Gastroesophageal sphincter (tissue), 4 donors: ENCODE data around the gene MOV10L1. TPM values are rescaled to one million over a fixed set of nuclear protein-coding genes. Genes with fewer than 3 reads are reported as not detected.

ENCODE experiments used
- ATAC-seq: fragments of 150-250 bp; one replicate; pipeline ENCODE4 v1.9.1; 2016; ENCODE audit warnings: mild to moderate bottlenecking, moderate library complexity
- H3K27ac ChIP-seq, 4 donors: fragments of 200-600 bp; sonication (generic) in 3 of 4; 1 replicate in 3 of 4; 2 replicates in 1 of 4; pipeline ENCODE4 v1.5.1; 2016 to 2019
- H3K27me3 ChIP-seq: fragments of 200-600 bp; sonication (generic); one replicate; pipeline ENCODE4 v1.5.1; 2019
- H3K36me3 ChIP-seq, 2 donors: fragments of 200-600 bp; sonication (generic); one replicate each; pipeline ENCODE4 v1.5.1; 2019; ENCODE audit warnings: control low read depth in 1 of 2
- H3K4me1 ChIP-seq, 3 donors: fragments of 200-600 bp; sonication (generic); 1 replicate in 2 of 3; 2 replicates in 1 of 3; pipeline ENCODE4 v1.5.1; 2016 to 2019; ENCODE audit warnings: control low read depth in 2 of 3
- H3K4me3 ChIP-seq, 2 donors: fragments of 200-600 bp; sonication (generic); one replicate each; pipeline ENCODE4 v1.5.1; 2019; ENCODE audit warnings: mild to moderate bottlenecking in 1 of 2, moderate library complexity in 1 of 2
- H3K9me3 ChIP-seq, 3 donors: fragments of 200-600 bp; sonication (generic); one replicate each; pipeline ENCODE4 v1.5.1; 2017 to 2019; ENCODE audit warnings: control low read depth in 2 of 3
- CTCF ChIP-seq, 4 experiments: fragments of 200-600 bp in 2 of 4; fragments of 450-650 bp in 2 of 4; sonication (generic) in 1 of 4; IDR thresholded peaks; one replicate each; pipeline ENCODE4 v1.5.1; 2017 to 2019; ENCODE audit warnings: antibody characterized with exemption in 4 of 4, mild to moderate bottlenecking in 2 of 4, moderate library complexity in 2 of 4
- EP300 ChIP-seq: sonication (generic); formaldehyde crosslinking; IDR thresholded peaks from one replicate; pipeline ENCODE4 v1.6.1; 2017; ENCODE audit warnings: antibody characterized with exemption, mild to moderate bottlenecking
- POLR2A ChIP-seq, 2 donors: fragments of 450-650 bp; IDR thresholded peaks; one replicate each; pipeline ENCODE4 v1.6.1; 2017; ENCODE audit warnings: antibody characterized with exemption in 2 of 2, mild to moderate bottlenecking in 2 of 2, moderate library complexity in 1 of 2
- POLR2AphosphoS5 ChIP-seq: sonication (generic); formaldehyde crosslinking; IDR thresholded peaks from one replicate; pipeline ENCODE4 v1.6.1; 2017; ENCODE audit warnings: antibody characterized with exemption
- WGBS, 2 donors: methylation state at CpG; one replicate each; pipeline ENCODE4 v1.1.5; 2018; ENCODE audit warnings: low coverage in 1 of 2; 5-methylcytosine and 5-hydroxymethylcytosine counted together
- total RNA-seq, 4 donors: library from RNA; depleted of rRNA; stranded (reverse); fragments of >200 nt; gene quantifications; one replicate each; pipeline ENCODE4 v1.1.0, GENCODE V29; 2016

Gene MOV10L1
- total RNA-seq, 4 donors from 2014 or later = 0.78 TPM; not detected in 3

DNA sequence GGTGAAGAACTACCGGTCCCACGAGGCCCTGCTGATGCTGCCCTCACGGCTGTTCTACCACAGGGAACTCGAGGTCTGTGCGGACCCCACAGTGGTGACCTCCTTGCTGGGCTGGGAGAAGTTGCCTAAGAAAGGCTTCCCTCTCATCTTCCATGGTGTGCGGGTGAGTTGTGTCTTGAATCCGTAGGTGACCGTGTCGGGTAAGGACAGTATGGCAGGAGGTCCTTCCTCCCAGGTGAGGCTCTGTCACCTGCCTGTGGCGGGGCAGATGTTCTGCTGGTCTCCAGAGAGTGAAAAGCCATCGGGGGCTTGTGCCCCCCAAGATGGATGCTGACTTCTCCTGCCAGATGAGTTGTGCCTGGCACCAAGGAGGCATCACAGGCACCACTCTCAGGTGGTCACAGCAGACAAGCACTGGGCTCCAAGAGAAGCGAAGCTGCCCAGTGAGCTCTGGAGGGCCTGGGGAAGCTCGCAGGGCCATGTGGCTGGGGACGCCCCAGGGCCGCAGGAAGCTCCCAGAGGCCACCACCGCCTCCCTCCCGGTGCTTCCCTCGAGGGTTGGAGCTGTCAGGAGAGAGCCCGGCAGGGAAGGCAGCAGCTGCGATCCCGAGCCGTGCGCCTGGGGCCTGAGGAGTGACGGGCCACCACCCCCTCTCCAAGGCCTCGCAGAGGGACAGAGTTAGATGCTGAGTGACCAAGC, 63.4 kb downstream of the MOV10L1 start:
- Histone ChIP-seq H3K9me3 (no peaks in the 10 kb centered on the region), H3K4me1 (no peaks in the 10 kb centered on the region), H3K27ac (no peak overlapping the region), H3K4me3 (no peak overlapping the region), H3K36me3 (no peaks in the 10 kb centered on the region), H3K27me3 (no peaks in the 10 kb centered on the region)
- ATAC-seq = no peak
- WGBS, 2 donors = 83% methylated on average over 6 of the region's 25 CpGs; no CpG with 5 or more reads in 1 of the 2 donors
- TF ChIP-seq CTCF (IDR thresholded peaks at IDR 0.05) (no peak), POLR2A (IDR thresholded peaks at IDR 0.05) (no peak), EP300 (no peak), POLR2AphosphoS5 (no peak)

GRCh38 chr22:50153756-50154140, 63.9 kb downstream of the MOV10L1 start:
- H3K27ac ChIP-seq = no peak overlapping the region
- ATAC-seq = no peak
- H3K9me3 ChIP-seq = no peaks in the 10 kb centered on the region
- no peaks in the 10 kb centered on the region for H3K36me3 ChIP-seq
- no peak overlapping the region for H3K4me3 ChIP-seq
- 80 to 85% methylated on average over 1 to 5 of the region's 7 CpGs for WGBS, 2 donors
- H3K27me3 ChIP-seq = no peaks in the 10 kb centered on the region
- TF ChIP-seq EP300 (no peak), CTCF (IDR thresholded peaks at IDR 0.05) (no peak), POLR2A (IDR thresholded peaks at IDR 0.05) (no peak), POLR2AphosphoS5 (no peak)
- H3K4me1 ChIP-seq = no peaks in the 10 kb centered on the region

DNA sequence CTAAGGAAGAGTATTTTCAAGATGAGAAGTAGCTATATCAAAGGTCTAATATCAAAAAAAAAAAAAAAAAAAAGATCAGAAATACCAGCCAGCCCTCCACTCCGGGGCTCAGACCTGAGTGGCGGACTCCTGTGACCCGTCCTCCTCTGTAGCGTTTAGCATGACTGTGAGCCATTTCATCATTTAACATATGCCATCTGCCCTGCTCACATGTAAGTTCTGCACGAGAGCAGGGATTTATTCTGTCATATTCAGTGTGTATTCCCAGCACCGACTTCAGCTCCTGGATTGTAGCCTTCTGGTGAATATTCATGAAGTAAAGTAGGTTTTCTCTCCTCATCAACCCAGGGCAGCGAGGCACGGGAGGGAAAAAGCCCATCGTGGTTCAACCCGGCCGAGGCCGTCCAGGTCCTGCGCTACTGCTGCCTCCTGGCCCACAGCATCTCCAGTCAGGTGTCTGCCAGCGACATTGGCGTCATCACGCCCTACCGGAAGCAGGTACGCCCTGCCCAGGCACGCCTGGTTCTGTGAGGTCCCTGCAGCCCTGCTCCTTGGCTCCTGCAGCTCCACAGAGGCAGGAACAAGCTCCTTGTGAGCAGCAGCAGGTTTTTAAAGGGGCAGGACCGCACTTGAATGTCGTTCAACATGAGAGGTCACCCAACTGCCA, 68.0 kb downstream of the MOV10L1 start:
- no peaks in the 10 kb centered on the region for H3K9me3 ChIP-seq
- H3K27ac ChIP-seq = no peak overlapping the region
- 79 to 87% methylated on average over 5 to 16 of the region's 21 CpGs for whole genome bisulfite sequencing, 2 donors
- no peaks in the 10 kb centered on the region for H3K36me3 ChIP-seq
- no peaks in the 10 kb centered on the region for H3K4me1 ChIP-seq
- TF ChIP-seq POLR2A (IDR thresholded peaks at IDR 0.05) (no peak), POLR2AphosphoS5 (no peak), EP300 (no peak), CTCF (IDR thresholded peaks at IDR 0.05) (no peak)
- ATAC-seq = no peak
- H3K27me3 ChIP-seq = peaks cover 13% of the 10 kb centered on the region
- H3K4me3 ChIP-seq = no peak overlapping the region

DNA sequence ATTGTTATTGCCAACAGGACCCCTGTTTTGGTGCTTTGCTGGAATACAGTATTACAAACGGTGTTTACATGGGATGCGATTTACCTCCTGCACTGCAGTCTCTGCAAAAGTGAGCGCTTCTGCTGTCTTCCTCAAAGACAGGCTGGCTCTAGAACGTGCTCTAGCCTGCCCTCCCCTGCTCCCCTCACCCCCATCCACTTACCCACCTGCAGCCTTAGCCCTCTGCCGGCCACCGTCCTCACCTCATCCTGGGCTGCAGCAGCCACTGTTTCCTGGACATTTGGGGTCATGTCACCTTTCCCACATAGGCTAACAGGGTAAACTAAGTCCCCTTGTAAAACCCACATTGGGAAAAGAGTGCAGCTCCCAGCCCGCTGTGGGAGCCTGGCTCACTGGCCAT, 71.1 kb downstream of the MOV10L1 start:
- 88 to 100% methylated on average over 2 to 5 of the region's 7 CpGs for WGBS, 2 donors
- Histone ChIP-seq H3K36me3 (no peaks in the 10 kb centered on the region), H3K27me3 (peaks cover 16% of the 10 kb centered on the region), H3K27ac (no peak overlapping the region), H3K9me3 (no peaks in the 10 kb centered on the region), H3K4me3 (no peak overlapping the region), H3K4me1 (no peaks in the 10 kb centered on the region)
- ATAC-seq = no peak
- no peak for TF ChIP-seq POLR2AphosphoS5

DNA sequence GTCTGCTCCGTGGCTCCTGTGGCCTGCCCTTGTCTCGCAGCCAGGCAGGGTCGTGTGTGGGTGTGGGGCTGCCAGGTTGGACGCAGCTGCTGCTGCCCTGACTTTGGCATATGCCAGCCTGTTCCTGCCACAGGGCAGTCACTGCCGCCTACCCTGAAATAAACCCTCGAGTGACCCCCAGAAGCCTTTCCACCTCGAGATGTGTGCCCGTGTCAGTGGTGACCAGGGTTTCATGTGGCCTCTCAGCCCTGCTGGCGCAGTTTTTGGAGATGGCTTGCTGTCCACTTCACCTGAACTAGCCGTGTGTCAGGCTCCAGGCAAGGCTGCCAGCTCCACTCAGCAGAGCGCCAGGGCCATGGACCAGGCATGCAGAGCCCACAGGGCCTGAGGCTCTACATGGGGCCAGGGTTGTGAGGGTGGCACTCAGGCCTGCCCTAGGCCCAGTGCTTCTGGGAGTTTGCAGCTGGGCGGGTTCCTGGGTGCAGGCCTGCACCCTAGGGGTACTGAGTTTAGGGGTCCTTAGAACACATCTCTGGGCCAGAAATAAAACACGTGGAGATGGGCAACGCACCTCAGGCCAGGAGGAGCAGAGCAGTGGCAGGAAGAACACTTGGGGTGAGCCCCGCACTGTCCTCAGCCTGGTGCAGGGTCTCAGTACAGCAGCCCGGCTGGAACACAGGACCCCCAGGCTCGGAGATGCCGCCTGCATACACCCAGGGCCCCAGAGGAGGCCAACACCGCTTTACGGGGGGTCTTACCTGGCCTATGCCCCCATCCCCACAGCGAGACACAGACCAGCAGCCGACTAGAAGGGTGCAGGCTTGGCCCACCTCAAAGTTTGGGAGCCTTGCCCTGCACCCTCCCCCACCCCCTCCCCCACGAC, 71.9 kb downstream of the MOV10L1 start:
- no peak overlapping the region for H3K27ac ChIP-seq
- H3K4me1 ChIP-seq = no peaks in the 10 kb centered on the region
- no CpG with 5 or more reads among the region's 23 CpGs for WGBS, 2 donors
- H3K4me3 ChIP-seq = no peak overlapping the region
- ATAC-seq = no peak
- H3K9me3 ChIP-seq = no peaks in the 10 kb centered on the region
- TF ChIP-seq POLR2AphosphoS5 (no peak), CTCF (IDR thresholded peaks at IDR 0.05) (no peak), EP300 (no peak), POLR2A (IDR thresholded peaks at IDR 0.05) (no peak)
- peaks cover 16% of the 10 kb centered on the region for H3K27me3 ChIP-seq
- H3K36me3 ChIP-seq = no peaks in the 10 kb centered on the region
